Panc1 (cell line): ENCODE measurements around the gene BTG2. TPM values are rescaled to one million over a fixed set of nuclear protein-coding genes. Genes with fewer than 3 reads are reported as not detected.
A peak's percentile ranks its signal among the peaks of the same experiment; 100 is the strongest.

Source experiments
- ATAC-seq: fragments of 200-7000 bp; cut with Tn5 transposase; 2 replicates; pipeline ENCODE4 v1.9.1; 2020; ENCODE audit warnings: mild to moderate bottlenecking, moderate library complexity
- BruUV-seq: library from RNA; stranded (reverse); fragments of 400-500 nt; replicated peaks from 2 replicates; lab custom pipeline; 2021; lab: Mats Ljungman, UMichigan
- CTCF ChIA-PET: fragments of 300-600 bp; sonication (Branson Sonifier 250); formaldehyde crosslinking; loops from one replicate; lab custom pipeline; 2022; ENCODE audit warnings: antibody characterized with exemption; lab: Charles Lee
- POLR2A ChIA-PET: fragments of 300-600 bp; sonication (Branson Sonifier 250); formaldehyde crosslinking; loops from one replicate; lab custom pipeline; 2022; ENCODE audit warnings: antibody characterized with exemption; lab: Charles Lee
- DNase-seq: peaks from one replicate; pipeline ENCODE4 v3.0.0-alpha.2; 2010; ENCODE audit warnings: low read depth, low spot score
- H3K27ac ChIP-seq: 2 replicates; pipeline ENCODE4 v1.5.1; 2011; ENCODE audit warnings: mild to moderate bottlenecking, low read length, inconsistent platforms
- H3K27me3 ChIP-seq: fragments of 200-500 bp; sonication (Bioruptor generic); 2 replicates; pipeline ENCODE4 v1.6.0; 2014; ENCODE audit warnings: low read length, inconsistent platforms; ENCODE audit not compliant: control insufficient read depth, insufficient read depth
- H3K36me3 ChIP-seq: fragments of 200-500 bp; sonication (Bioruptor generic); 2 replicates; pipeline ENCODE4 v1.5.1; 2014; ENCODE audit warnings: inconsistent platforms, mild to moderate bottlenecking, low read length, moderate library complexity; ENCODE audit not compliant: control insufficient read depth, insufficient read depth
- H3K4me1 ChIP-seq: 2 replicates; pipeline ENCODE4 v1.5.1; 2011; ENCODE audit warnings: inconsistent platforms, mild to moderate bottlenecking, low read length, moderate library complexity; ENCODE audit not compliant: control insufficient read depth, insufficient read depth
- H3K4me3 ChIP-seq, 2 experiments: 2 replicates each; pipeline ENCODE4 v1.5.1; 2011 to 2012; ENCODE audit warnings: low read depth in 2 of 2, low read length in 2 of 2, mild to moderate bottlenecking in 2 of 2, inconsistent platforms in 1 of 2, moderate library complexity in 1 of 2
- H3K9me3 ChIP-seq: fragments of 200-500 bp; sonication (Bioruptor generic); 2 replicates; pipeline ENCODE4 v1.5.1; 2014; ENCODE audit warnings: low read depth, mild to moderate bottlenecking, inconsistent platforms, low read length, moderate library complexity; ENCODE audit not compliant: control insufficient read depth, insufficient read depth
- CTCF ChIP-seq: fragments of 450-650 bp; IDR thresholded peaks from 2 replicates; pipeline ENCODE4 v1.5.1; 2017; ENCODE audit warnings: mild to moderate bottlenecking
- POLR2AphosphoS5 ChIP-seq: IDR thresholded peaks from 2 replicates; pipeline ENCODE4 v1.6.1; 2012; ENCODE audit warnings: mild to moderate bottlenecking, low read depth, low read length, moderate library complexity
- REST ChIP-seq, 2 experiments: IDR thresholded peaks; 2 replicates each; pipeline ENCODE4 v1.6.1; 2011 to 2012; ENCODE audit warnings: low read depth in 2 of 2, control low read depth in 1 of 2, low read length in 1 of 2, mild to moderate bottlenecking in 1 of 2, moderate library complexity in 1 of 2; ENCODE audit not compliant: insufficient read depth in 1 of 2
- SIN3A ChIP-seq: IDR thresholded peaks from 2 replicates; pipeline ENCODE4 v1.6.1; 2012; ENCODE audit warnings: low read depth, mild to moderate bottlenecking, low read length, moderate library complexity, borderline replicate concordance; ENCODE audit not compliant: insufficient read depth
- TCF7L2 ChIP-seq: IDR thresholded peaks from 2 replicates; pipeline ENCODE4 v1.6.1; 2011; ENCODE audit warnings: mild to moderate bottlenecking, low read depth, low read length, inconsistent platforms
- in situ Hi-C: cut with HindIII; loops from 2 replicates; pipeline ENCODE4 v1.10.0; 2016; ENCODE audit warnings: low sequenced_read_pairs, low pct_unique_long_range_greater_than_20kb
- intact Hi-C: fragments of 100-400 bp; cut with micrococcal nuclease; formaldehyde crosslinking; loops from one replicate; pipeline ENCODE4 v1.10.0; 2022; ENCODE audit not compliant: unreplicated experiment
- total RNA-seq: library from RNA; stranded (reverse); gene quantifications from one replicate; pipeline ENCODE4 v1.2.1, GENCODE V29; 2021; ENCODE audit not compliant: unreplicated experiment

The BTG2 gene
- total RNA-seq, 1 experiment from 2014 or later: 6.1 TPM

GRCh38 chr1:203336097-203336496 is 30.8 kb downstream of the BTG2 start:
- ATAC-seq (no peak), DNase-seq (no peak)
- Histone ChIP-seq H3K27me3 (peaks cover 17% of the 10 kb centered on the region), H3K4me1 (no peaks in the 10 kb centered on the region; the same call in 1 of the 2 replicates), H3K27ac (no peak overlapping the region), H3K4me3 (no peak overlapping the region), H3K36me3 (no peaks in the 10 kb centered on the region), H3K9me3 (no peaks in the 10 kb centered on the region)
- intact Hi-C loops: no loop called here
- CTCF ChIA-PET: interaction anchor here (0.8 to 1.8 kb wide), 3 partner anchors 63 to 69 kb away, joined by 3 to 8 read pairs (median 5); no protein-coding TSS in a partner anchor
- POLR2A ChIA-PET: interaction anchor here (0.6 kb wide), 1 partner anchor 267 kb away, joined by 3 read pairs; no protein-coding TSS in a partner anchor
- in situ Hi-C loops: no loop called here
- no peak for TF ChIP-seq REST (IDR thresholded peaks at IDR 0.05; ENCODE audit: insufficient read depth in 1 of 2, low read depth in 2 of 2, low read length in 1 of 2)
- TF ChIP-seq POLR2AphosphoS5: no peak
- no peak for TF ChIP-seq TCF7L2
- no peak for TF ChIP-seq SIN3A
- TF ChIP-seq CTCF: no peak
- BruUV-seq: no TSS peak

GRCh38 chr1:203338335-203339036 is 33.2 kb downstream of the BTG2 start:
- no peak for TF ChIP-seq REST (IDR thresholded peaks at IDR 0.05; ENCODE audit: insufficient read depth in 1 of 2, low read depth in 2 of 2, low read length in 1 of 2)
- TF ChIP-seq CTCF: peak; percentile 95
- BruUV-seq: no TSS peak
- no peak for DNase-seq
- no peaks in the 10 kb centered on the region for H3K36me3 ChIP-seq
- CTCF ChIA-PET: interaction anchor here (0.6 to 1.4 kb wide), 11 partner anchors 11 to 1029 kb away, joined by 3 to 17 read pairs (median 7); no protein-coding TSS in a partner anchor
- H3K27me3 ChIP-seq: peaks cover 30% of the 10 kb centered on the region
- no peak overlapping the region for H3K4me3 ChIP-seq
- no peak overlapping the region for H3K27ac ChIP-seq
- no peaks in the 10 kb centered on the region for H3K9me3 ChIP-seq
- POLR2A ChIA-PET: interaction anchor here (0.7 kb wide), 1 partner anchor 137 kb away, joined by 10 read pairs; the partner anchor contains the start of gene PRELP
- in situ Hi-C loops: no loop called here
- peak; percentile 63; the same call in 1 of the 2 replicates for ATAC-seq
- no peaks in the 10 kb centered on the region; the same call in 1 of the 2 replicates for H3K4me1 ChIP-seq
- intact Hi-C loops: no loop called here
